ENCODE results near the gene ALDH1A1.

The ALDH1A1 gene

DNA sequence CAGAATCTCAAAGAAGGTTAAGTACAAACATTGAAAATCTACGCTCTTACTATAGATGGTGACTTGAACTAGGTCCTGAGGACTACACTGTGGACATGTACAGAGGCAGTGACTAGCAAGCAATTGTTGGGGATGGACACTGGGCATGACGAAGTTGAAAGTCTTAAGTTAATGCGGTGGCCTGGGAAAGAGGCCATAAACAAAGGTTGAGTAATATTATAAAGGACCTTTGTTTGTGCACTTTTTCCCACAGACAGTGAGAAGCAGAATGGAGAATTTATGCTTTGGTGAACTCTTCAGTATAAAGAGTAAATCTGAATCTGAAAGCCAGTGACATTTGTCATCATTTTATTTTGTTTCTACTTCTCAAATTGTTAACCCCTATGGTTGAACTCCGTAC is 15.3 kb downstream of the ALDH1A1 start:
- no peak for DNase-seq

DNA sequence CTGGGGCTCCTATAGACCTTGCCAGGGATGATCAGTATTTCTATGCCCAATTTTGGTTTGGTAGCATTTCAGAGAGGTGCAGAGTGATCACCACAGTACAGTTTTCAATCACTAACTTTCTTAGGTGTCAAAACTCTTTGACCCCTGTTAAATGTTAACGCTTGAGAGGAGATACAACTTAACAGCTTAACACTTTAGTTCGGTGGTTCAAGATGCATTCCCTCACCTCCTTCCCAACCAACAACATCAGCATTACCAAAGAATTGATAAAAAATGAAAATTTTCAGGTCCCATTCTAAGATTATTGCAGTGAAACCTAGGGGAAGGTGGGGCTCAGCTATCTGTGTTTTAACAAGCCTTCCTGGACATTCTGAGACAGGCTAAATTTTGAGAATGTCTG is 16.2 kb downstream of the ALDH1A1 start:
- no peak for DNase-seq

DNA sequence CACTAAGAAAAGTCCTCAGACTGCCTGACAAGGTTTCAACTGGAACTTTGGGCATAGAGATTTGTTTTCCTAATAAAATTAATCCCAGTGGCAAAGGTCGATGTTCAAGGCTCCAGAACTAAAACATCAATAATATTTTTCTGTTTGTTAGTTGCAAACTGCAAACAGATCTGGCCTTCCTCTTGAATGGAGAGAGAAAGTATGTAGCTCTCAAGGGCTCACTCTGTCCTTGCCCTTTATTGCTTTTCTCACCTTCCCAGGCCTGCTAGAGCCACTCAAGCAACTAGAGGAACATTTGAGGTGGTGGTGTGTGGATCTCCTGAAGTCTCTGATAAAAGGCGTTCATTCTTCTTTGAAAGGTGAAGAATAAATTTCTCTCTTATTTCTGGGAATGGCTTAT is 16.6 kb downstream of the ALDH1A1 start:
- DNase-seq, result no peak

DNA sequence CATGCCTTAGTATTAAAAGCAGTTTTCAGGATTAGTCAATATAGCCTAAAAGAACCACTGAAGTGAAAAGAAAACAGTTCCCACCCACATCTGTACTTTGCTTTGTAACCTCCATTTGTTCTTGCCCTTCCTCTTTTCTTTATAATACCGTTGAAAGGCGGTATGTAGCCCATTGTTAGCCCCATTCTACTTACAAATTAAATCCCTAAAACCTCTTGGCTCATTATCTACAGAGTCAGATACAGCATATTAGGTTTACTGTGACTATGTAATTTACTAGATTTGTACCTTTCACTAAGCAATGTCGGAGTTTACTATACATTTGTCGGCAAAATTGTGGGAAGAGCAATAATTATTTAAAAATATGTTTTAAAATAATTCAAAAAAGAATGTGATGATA is 17.3 kb downstream of the ALDH1A1 start:
- DNase-seq, result no peak

DNA sequence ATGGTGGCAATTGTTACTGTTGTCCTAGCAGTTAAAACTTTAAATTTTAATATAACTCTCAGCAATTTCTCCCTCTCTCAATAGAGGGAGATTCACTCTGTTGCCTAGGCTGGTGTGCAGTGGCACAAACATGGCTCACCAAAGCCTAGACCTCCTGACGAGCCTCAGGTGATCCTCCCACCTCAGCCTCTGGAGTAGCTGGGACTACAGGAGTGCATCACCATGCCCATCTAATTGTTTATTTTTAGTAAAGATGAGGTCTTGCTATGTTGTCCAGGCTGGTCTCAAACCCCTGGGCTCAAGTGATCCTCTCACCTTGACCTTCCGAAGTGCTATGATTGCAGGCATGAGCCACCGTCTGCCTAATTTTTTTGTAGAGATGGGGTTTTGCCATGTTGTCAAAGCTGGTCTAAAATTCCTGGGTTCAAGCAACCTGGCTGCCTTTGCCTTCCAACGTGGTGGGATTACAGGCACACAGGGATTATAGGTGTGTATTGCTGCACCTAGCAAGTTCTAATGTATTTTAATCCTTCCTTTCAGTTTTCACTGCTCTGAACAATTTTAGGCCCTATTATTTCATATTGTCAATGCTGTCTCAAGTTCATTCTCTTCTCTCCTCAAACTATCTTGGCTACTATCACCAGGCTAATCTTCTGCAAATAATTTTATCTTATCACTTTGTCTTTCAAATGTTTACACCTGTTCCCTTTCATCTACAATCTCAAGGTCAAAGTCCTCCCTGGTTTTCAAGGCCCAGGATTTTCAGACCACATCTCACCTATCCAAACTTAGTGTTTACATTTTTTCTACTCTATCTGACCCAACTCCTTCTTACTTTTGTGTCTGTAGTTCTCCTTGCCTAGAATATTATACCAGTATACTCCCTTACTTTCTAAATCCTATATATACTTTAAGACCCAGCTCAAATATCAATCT is 18.9 kb downstream of the ALDH1A1 start:
- DNase-seq, result no peak

DNA sequence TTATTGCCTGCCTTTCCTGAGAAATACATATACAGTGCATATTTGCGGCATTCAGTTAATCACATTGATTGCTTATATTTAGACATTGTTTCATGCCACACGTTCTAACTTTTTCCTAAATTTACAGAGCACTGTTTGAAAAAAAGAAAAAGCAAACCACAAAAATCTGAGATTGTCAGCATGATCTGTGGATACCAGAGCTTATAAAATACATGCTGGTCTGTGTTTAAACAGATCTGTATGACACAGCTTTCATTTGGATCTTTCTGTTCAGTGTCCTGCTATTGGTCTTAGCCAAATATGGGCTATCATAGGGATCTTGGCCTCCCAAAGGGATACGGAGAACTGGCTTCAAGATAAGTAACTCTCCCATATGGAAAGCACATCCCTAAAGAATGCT is 20.2 kb downstream of the ALDH1A1 start:
- no peak for DNase-seq

DNA sequence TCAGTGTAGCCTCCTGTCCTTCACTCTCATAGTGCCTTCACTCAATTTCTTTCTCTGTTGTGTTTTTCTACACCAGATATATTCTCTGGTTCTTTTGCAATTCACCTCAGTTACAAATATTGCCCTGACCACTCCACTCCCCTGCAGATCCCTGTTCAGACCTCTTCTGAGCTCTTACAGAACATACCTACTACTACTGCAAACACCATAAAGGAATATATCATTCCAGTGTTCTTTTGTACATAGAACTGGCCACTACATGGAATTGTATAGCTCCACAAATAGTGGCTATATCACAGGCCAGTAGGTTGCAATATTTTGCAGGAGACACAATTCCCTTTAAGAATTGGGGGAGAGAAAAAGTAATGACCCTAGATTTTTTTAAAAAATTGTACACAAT is 21.0 kb downstream of the ALDH1A1 start:
- DNase-seq, result no peak

DNA sequence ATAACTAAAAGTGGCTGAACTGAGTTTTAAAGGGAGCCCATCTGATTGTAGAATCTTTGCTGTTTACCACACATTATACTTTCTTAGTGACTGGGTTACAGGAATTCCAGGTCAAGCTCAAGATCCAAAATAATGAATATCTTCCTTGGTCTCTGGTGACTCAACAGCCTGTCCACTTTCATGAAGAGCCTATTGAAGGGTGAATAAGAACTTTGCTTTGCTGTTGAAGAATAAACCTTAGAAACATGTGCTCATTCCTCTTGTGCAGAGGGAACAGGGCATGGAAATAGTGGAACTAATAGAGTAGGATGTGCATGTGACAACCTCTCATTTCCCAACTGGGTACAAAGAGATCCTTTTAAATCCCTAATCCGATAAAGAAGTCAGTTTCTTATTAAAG is 21.4 kb downstream of the ALDH1A1 start:
- DNase-seq, result no peak

DNA sequence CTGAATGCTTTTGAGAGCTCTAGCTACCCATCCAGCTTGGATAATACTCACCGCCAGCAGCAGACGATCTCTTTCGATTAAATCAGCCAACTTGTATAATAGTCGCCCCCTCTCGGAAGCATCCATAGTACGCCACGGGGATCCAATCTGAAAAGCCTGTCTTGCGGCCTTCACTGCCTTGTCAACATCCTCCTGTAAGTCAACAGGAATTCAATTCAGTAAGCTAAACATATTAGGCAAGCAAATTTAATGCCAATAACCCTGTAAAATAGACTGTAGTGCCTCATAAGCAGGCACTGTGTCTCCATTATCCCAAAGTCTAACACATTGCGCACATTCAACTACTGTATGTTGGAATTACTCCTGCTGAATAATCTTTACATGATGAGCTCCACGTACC is 22.0 kb downstream of the ALDH1A1 start:
- no peak for DNase-seq

DNA sequence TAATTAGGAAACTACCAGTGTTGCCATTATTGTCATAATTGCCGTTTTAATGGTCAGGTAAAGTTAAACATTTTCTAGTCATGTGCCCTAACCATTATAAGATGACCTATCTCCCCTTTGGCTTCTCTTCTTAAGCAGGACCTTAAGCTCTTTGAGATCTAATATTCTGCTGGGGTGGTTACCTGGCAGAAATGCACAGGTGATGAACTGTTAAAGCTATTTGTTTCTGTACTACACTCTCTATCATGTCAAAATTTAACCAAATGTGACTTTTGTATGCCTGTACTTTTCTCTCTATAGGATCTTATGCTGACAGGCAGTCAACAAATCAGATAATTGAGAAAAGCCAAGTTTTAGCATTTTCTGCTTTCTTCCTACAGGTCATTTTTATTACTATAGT is 23.3 kb downstream of the ALDH1A1 start:
- DNase-seq, result no peak

DNA sequence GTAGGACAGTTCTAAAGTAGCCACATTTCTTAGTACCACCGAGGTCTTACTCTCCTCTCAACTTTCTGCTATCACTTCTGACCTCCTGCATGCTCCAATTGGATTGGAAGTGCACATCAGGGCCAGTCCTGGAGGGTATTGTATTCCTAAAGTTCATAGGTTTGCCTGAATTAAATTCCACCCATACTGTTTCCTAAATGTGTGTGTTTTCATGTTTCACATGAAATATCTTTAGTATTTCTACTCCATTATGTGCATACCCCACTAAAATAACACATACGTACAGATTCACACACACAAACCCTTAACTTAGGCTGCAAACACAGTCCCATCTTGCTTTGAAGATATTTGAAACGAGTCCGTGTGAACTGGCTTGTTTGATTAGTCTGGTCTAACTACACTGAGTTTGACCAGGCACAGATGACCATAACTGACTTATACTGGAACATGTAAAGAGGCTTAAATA is 24.8 kb downstream of the ALDH1A1 start:
- no peak for DNase-seq

DNA sequence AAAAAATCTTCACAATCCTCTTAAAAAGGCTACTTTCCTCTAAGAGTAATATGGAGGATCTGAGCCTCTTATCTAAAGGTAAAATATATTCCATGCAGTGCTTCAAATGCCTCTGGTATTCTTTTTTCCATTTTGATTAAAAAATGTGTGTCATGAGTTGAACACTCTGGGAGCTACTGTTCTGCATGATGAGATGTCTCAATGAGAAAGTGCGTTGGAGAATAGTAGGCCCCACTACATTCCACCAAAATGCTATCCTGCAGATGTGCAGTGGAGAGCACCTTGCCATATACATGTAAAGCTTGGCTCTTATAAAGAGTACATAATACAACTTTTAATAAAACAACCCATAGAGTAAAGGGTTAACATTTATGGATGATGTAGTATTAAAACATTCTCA is 26.3 kb downstream of the ALDH1A1 start:
- no peak for DNase-seq

DNA sequence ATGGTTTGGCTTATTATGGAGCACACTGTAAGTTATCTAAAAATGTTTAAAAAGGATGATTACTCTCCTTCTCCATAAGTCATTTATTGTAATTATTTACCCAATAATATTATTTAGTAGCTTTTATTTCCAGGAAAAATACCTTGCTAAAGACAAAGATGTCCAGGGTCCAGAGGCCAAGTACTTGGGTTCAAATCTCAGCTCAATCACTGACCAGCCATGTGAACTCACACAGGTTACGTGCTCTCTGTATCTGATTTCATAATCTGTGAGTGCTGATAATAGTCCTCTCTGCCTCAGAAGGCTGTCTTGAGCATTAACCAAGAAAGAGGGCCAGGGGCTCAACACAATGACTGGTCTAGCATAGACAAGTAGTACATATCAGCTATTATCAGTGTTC is 27.0 kb downstream of the ALDH1A1 start:
- no peak for DNase-seq

DNA sequence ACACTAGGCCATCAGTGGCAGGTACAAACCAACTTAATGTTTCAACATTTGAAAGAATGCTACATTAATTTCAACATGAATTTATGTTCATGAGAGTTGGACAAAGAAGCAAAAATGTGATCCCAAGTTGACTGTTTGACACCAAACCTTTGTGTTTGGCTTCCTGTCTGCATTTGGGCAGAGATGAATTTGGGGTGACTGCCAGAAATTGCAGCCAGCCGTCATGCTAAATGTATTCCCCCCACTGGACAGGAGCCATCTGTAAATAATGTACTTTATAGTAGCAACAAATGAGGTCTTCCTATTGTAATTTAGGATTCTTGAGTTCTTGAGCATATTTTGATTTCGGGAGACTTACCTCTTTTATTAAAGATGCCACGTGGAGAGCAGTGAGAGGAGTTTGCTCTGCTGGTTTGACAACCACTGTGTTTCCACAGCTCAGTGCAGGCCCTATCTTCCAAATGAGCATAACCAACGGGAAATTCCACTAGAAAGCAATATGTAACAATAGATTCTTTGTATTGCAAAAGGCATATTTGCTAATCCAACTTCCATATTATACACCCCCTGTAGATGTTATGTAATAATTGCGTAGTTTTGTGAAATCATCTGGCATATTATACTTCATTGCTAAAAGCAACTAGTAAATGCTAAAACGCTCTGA is 27.6 kb downstream of the ALDH1A1 start:
- no peak for DNase-seq

DNA sequence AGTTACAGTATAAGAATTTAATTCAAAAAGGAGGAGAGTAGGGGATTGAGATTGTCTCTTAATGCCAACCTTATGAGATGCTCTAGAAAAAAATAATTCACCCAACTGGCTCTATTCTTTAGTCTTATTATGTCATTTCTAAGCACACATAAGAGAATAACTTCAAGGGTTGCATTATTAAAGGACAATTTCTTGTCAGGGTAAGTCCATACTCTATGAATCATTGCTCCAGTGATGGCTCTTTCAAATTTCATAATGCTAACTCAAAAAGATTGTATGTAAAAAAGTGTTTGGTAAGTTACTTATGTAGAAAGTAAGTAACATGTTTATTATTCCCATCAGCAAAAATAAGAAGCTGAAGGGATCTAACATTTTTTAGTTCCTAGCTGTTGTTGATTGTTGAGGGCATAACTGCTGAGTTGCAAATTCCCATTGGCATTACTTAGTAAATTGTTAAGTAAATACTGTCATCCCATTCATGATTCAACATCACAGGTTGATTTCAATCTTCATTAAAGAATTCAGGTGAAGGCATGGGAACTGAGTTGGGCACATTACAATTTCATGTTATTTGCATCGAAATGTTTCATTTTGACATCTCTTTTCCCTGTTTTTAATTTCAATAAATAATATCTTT is 28.6 kb downstream of the ALDH1A1 start:
- DNase-seq, result no peak

DNA sequence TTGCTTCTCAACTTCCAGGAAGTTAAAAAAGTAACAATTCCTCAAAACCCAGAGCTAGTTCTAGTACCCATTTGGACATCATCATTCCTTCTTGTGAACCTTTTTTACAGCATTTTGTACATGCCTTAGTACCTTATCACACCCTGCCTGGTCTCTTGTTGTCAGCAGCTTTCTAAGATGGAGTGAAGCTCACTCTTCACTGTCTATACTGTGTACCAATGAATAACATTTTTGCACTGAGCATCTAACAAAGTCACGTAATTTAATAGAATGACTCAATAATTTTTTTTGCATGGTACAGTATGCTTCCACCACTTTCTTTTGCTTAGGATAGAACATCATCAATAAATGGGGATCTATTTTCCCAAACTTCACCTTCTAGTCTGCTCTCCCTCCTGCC is 29.8 kb downstream of the ALDH1A1 start:
- no peak for DNase-seq

DNA sequence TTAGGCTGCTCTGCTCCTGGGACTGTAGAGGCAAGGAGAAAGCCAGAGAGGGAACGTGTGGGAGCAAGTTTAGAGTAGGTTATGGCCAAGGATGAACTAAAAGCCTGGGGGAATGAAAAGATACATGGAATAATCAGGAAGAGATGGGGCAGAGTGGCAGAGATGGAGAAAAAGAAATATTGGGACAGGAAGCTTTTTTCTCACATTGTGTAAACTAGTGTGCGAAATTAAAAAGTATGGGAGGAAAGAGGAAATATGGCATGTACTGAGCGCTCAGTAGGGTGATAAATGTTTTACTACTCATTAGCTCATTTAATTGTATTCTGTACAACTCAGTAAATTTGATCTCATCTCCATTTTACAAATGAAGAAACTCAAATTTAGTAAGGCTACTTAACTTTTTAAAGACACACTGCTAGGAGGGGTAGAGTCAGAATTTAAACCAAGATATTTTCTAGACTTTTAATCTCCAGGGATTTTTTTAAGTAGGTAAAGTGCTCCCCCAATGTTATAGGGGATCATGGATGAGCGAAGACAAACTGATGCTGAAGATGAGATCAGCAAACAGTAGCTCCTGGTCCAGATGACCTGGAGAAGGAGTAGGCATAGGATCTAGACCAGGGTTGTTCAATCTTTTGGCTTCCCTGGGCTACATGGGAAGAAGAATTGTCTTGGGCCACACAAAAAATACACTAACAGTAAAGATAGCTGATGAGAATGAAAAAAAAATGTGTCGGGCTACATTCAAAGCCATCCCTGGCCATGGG is 30.8 kb downstream of the ALDH1A1 start:
- DNase-seq, result no peak

DNA sequence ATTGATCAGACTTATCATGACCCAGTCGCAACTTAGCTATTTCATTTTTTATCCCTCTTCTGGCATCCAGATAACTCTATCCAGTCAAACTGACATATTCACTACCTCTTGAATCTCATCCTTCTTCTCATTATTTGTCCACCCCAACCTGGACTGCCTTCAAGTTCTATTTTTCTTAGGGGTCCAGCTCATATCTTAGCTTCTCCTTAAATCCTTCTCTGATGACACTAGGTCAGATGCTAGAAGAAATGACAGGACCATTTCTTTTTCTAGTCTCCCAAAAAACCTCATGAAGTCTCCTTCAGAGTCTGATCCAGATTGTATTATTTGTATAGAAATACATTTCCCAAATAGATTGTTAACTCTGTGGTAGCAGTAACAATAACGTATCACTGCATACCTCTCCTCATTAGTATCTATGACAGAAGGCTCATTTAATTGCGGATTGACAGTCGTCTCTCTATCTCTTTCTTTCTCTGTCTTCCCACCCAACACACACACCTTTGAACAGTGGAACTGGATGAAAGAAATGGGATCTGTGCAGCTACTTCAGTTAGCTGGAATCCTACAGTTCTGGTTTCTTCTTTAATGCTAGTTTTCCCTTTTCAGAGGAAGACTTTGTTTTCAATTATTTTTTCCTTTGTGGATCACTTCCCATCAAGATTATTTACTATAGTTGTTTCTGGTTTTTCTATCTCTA is 33.5 kb downstream of the ALDH1A1 start:
- no peak for DNase-seq

DNA sequence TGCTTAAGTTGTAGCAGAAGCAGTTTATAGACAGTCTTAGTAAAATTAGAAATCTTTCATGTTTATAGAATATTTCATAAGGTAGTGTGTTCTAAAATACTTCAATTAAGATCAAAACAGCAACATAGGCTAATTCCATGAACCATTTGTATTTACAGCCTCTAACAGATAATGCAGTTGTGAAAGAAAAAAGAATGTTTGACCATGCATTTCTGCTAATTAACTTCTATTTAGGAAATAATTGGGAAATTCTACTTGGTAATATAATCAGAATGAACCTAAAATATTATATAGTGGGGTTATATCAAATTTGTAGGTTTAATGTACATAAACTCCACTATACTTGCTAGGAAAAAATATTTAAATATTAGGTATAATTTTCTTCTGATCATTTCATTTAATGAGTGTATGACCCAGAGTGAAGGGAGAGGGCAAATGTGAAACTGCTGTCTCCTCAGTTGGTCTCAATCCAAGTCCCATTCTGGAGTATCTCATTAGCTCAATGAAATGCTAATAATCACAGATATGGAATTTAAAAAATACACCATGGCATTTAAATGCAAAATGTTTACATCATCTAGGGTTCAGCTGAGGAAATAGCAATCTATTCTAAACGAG is 34.9 kb downstream of the ALDH1A1 start:
- DNase-seq, result no peak

DNA sequence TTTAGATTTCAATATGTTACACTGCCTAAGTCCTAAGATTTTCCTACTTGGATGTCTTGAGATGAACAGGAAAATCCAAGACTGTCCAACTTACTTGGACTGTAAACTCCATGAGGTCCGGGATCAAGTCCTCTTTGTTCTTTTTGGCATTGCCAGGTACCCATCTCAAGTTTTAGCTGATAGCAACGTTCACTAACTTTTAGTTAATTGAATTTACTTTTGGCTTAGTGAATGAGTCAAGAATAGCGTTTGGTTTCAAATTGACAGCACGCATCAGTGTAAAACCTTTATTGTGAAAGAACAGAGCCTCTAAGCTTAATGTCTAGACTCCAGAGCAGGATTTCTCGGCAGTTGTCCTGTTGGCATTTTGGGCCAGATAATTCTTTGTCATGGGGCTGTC is 37.2 kb downstream of the ALDH1A1 start:
- DNase-seq, result no peak

DNA sequence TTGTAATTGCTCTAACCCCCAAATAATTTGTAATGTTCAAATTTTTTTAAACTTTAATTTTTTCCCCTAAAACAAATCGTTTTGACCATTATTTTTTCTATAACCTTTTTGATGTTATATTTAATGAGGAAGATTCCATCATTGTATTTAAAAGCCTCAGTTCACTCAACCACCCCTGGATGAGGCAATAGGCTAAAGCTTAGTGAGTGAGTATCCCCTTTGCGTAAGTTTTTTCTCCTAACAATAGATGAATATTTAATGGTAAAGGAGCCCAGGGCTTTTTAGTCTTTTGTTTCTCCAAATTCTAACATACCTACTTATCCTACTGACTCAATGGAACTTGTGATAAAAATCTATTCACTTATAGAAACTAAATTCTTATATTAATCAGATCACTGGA is 38.1 kb downstream of the ALDH1A1 start:
- DNase-seq, result no peak

DNA sequence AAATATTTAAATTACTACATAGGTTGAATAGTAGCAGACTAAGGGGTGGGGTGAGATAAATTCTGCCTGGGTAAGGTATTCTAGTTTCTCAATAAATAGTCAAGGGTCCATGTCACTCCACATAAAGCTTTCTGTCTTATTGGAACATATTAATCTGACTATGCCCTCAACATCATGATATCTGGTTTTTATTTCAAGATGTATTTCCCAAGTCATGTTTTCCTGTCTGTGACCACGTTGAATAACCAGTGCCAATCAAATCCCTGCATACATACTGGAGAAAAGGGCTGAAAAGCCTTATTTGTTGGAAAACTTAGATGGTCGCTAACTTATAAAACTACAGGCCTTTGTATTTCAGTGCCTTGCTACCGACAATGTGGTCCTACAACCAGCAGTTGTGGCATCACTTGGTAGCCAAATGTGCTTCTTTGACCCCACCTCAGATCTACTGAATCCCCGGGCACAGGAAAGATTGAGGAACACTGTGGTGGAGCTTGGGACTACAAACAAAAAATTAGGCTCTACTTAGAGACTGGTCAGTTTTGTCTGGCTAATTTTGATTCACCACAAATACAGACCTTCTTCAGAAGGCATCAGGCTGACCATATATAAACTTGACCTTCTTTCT is 39.4 kb downstream of the ALDH1A1 start:
- DNase-seq, result no peak

Data from NCI-H1694 (cell line).